ENCODE measurements around the gene LMO2. TPM values are rescaled to one million over a fixed set of nuclear protein-coding genes. Genes with fewer than 3 reads are reported as not detected.
"Not testable (repeated sequence)": the region's sequence is repeated elsewhere in the genome, so short reads cannot be mapped to it uniquely, and the experiment has no call there.

Gene LMO2
- polyA plus RNA-seq (ENCODE audit: insufficient read length): 13.6 TPM

- DNase-seq (ENCODE audit: low read depth): no peak
Measured at GRCh38 chr11:33891714-33892327, at the start of gene LMO2. TSS of gene LMO2 (minus strand) at chr11:33892076. CDS start at chr11:33869716, 22,360 bp downstream.

- no peak for DNase-seq (ENCODE audit: low read depth)
Measured at GRCh38 chr11:33940538-33940815, 48.6 kb upstream of the LMO2 start.

GRCh38 chr11:33936725-33937604 lies 45.1 kb upstream of the LMO2 start:
- no peak for DNase-seq (ENCODE audit: low read depth)

- no peak for DNase-seq (ENCODE audit: low read depth)
Measured at GRCh38 chr11:33935461-33936456, 43.9 kb upstream of the LMO2 start.

- no peak for DNase-seq (ENCODE audit: low read depth)
Measured at GRCh38 chr11:33935005-33935404, 43.1 kb upstream of the LMO2 start.

GRCh38 chr11:33934450-33934849 lies 42.6 kb upstream of the LMO2 start:
- DNase-seq (ENCODE audit: low read depth): no peak

- no peak for DNase-seq (ENCODE audit: low read depth)
Measured at GRCh38 chr11:33933602-33934001, 41.7 kb upstream of the LMO2 start.

GRCh38 chr11:33932721-33933120 lies 40.8 kb upstream of the LMO2 start:
- no peak for DNase-seq (ENCODE audit: low read depth)

- DNase-seq (ENCODE audit: low read depth): not testable (repeated sequence)
Measured at GRCh38 chr11:33931739-33932366, 40.0 kb upstream of the LMO2 start.

GRCh38 chr11:33931067-33931466 lies 39.2 kb upstream of the LMO2 start:
- no peak for DNase-seq (ENCODE audit: low read depth)

- peak; percentile 45 for DNase-seq (ENCODE audit: low read depth)
Measured at GRCh38 chr11:33930317-33931021, 38.6 kb upstream of the LMO2 start.

- no peak for DNase-seq (ENCODE audit: low read depth)
Measured at GRCh38 chr11:33928564-33928963, 36.7 kb upstream of the LMO2 start.

- DNase-seq (ENCODE audit: low read depth): no peak
Measured at GRCh38 chr11:33926671-33927552, 35.0 kb upstream of the LMO2 start.

GRCh38 chr11:33924341-33924740 lies 32.5 kb upstream of the LMO2 start:
- no peak for DNase-seq (ENCODE audit: low read depth)

GRCh38 chr11:33923626-33924025 lies 31.8 kb upstream of the LMO2 start:
- no peak for DNase-seq (ENCODE audit: low read depth)

GRCh38 chr11:33920838-33921613 lies 29.1 kb upstream of the LMO2 start:
- no peak for DNase-seq (ENCODE audit: low read depth)

GRCh38 chr11:33919645-33920044 lies 27.8 kb upstream of the LMO2 start:
- no peak for DNase-seq (ENCODE audit: low read depth)

- not testable (repeated sequence) for DNase-seq (ENCODE audit: low read depth)
Measured at GRCh38 chr11:33917402-33917801, 25.5 kb upstream of the LMO2 start.

- no peak for DNase-seq (ENCODE audit: low read depth)
Measured at GRCh38 chr11:33916736-33917135, 24.9 kb upstream of the LMO2 start.

Data from forelimb muscle (tissue), 1 donor.